ENCODE measurements around the gene MINK1.

The MINK1 gene

GRCh38 chr17:4881761-4882555 is 48.8 kb downstream of the MINK1 start:
- DNase-seq: peak; percentile 63

- no peak for DNase-seq
These were observed 51.3 kb downstream of the MINK1 start for GRCh38 chr17:4884489-4884888.

GRCh38 chr17:4886830-4887229 is 53.7 kb downstream of the MINK1 start:
- no peak for DNase-seq

- DNase-seq: no peak
These were observed 54.4 kb downstream of the MINK1 start for GRCh38 chr17:4887581-4887980.

- DNase-seq: no peak
These were observed 58.6 kb downstream of the MINK1 start for GRCh38 chr17:4891411-4892410.

- DNase-seq: no peak
These were observed 59.5 kb downstream of the MINK1 start for GRCh38 chr17:4892499-4893221.

- DNase-seq: no peak
These were observed 60.1 kb downstream of the MINK1 start for GRCh38 chr17:4893272-4893671.

- DNase-seq: no peak
These were observed 60.8 kb downstream of the MINK1 start for GRCh38 chr17:4893721-4894560.

GRCh38 chr17:4895121-4895520 is 62.0 kb downstream of the MINK1 start:
- no peak for DNase-seq

GRCh38 chr17:4895657-4896331 is 62.7 kb downstream of the MINK1 start:
- DNase-seq: no peak

- DNase-seq: no peak
These were observed 63.4 kb downstream of the MINK1 start for GRCh38 chr17:4896332-4897197.

GRCh38 chr17:4897198-4897687 is 64.1 kb downstream of the MINK1 start:
- no peak for DNase-seq

- no peak for DNase-seq
These were observed 64.6 kb downstream of the MINK1 start for GRCh38 chr17:4897785-4898184.

- no peak for DNase-seq
These were observed 65.2 kb downstream of the MINK1 start for GRCh38 chr17:4898351-4898750.

GRCh38 chr17:4898927-4899326 is 65.8 kb downstream of the MINK1 start:
- no peak for DNase-seq

- peak; percentile 45 for DNase-seq
These were observed 66.4 kb downstream of the MINK1 start, which contains the start of gene C17orf107 for GRCh38 chr17:4899341-4900230. C17orf107 (plus strand) TSS chr17:4899536; CDS start chr17:4899763, 227 bp downstream.

GRCh38 chr17:4900231-4901107 is 67.3 kb downstream of the MINK1 start:
- DNase-seq: no peak

GRCh38 chr17:4901108-4901647 is 68.0 kb downstream of the MINK1 start:
- DNase-seq: no peak

All from NCI-H2171 (cell line).